PFSK-1 (cell line): ENCODE data around the gene ZNF780B.

Source experiments
- FOXP2 ChIP-seq: optimal IDR thresholded peaks from 2 replicates; pipeline ENCODE3; 2011; ENCODE audit warnings: borderline replicate concordance, control low read depth, inconsistent platforms; ENCODE audit not compliant: insufficient read depth; ENCODE audit errors: extremely low read length, extremely low read depth
- POLR2AphosphoS5 ChIP-seq: IDR thresholded peaks from 2 replicates; pipeline ENCODE4 v1.6.1; 2012; ENCODE audit warnings: low read depth, mild to moderate bottlenecking, control low read depth, low read length, moderate library complexity
- REST ChIP-seq, 2 experiments: IDR thresholded peaks; 2 replicates each; pipeline versions ENCODE4 v1.6.1 to v1.8.0; 2011 to 2012; ENCODE audit warnings: low read depth in 2 of 2, low read length in 2 of 2, control low read depth in 1 of 2, inconsistent platforms in 1 of 2, mild to moderate bottlenecking in 1 of 2, moderate library complexity in 1 of 2; ENCODE audit not compliant: insufficient read depth in 1 of 2
- SIN3A ChIP-seq: IDR thresholded peaks from 2 replicates; pipeline ENCODE4 v1.6.1; 2012; ENCODE audit warnings: mild to moderate bottlenecking, low read length, moderate library complexity, borderline replicate concordance; ENCODE audit not compliant: insufficient read depth
- TAF1 ChIP-seq: IDR thresholded peaks from 2 replicates; pipeline ENCODE4 v1.6.1; 2012; ENCODE audit warnings: low read length, control low read depth, borderline replicate concordance; ENCODE audit not compliant: insufficient read depth

The ZNF780B gene

GRCh38 chr19:39998501-39998900 is 57.5 kb downstream of the ZNF780B start:
- TF ChIP-seq TAF1 (no peak), FOXP2 (no peak), SIN3A (no peak), REST (IDR thresholded peaks at IDR 0.05; ENCODE audit: insufficient read depth in 1 of 2, low read depth in 2 of 2, low read length in 2 of 2) (no peak), POLR2AphosphoS5 (no peak)

GRCh38 chr19:39997638-39998216 is 58.3 kb downstream of the ZNF780B start:
- TF ChIP-seq REST (IDR thresholded peaks at IDR 0.05; ENCODE audit: insufficient read depth in 1 of 2, low read depth in 2 of 2, low read length in 2 of 2), result no peak
- TF ChIP-seq FOXP2, result no peak
- TF ChIP-seq SIN3A, result no peak
- TF ChIP-seq TAF1, result no peak
- no peak for TF ChIP-seq POLR2AphosphoS5

DNA sequence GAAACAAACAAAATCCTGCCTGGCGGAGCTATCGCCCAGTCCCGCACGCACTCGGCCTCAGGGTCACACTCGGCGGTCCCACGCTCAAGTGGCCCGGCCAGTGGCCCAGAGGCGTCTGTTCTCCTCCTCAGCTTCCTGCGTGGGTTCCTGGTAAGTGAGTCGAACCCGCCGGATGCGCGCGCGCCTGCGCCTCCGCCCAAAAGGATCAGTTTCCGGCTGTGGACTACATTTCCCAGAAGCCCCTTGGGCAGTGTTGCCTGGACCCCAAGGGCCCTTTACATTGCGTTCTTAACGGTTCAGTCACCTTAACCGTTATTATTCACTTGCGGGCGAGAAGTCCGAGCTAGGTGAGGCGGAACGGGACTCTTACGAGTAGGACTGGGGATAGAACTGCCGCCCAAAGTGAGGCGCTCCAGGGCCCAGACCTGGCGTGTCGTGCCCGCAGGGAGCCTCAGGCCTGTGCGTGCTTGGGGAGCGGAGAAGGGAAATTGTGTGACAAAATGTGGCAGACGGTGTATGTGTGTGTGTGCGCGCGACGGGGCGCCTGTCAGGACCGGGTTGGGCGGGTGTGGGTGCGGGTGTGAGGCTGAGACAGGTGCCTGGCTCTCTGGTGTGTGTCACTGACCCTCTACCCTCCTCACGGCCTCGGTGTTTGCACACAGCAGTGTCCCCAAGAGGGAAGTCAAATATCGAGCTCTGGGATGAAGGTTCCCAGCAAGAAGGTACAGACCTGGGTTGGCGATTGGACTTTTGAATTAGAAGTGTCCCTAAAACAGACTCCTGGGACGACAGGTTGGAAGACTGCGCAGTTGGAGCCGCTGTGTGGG is 59.0 kb downstream of the ZNF780B start, which contains the start of gene ZNF546:
TSS of gene ZNF546 (plus strand) at position 250 of the 827 bp plus-strand sequence. CDS start 1,267 bp downstream, outside the sequence.
- TF ChIP-seq POLR2AphosphoS5 (peak; percentile 99), SIN3A (no peak), TAF1 (peak; percentile 91; the same call in 1 of the 2 replicates), FOXP2 (peak; percentile 8), REST (IDR thresholded peaks at IDR 0.05; ENCODE audit: insufficient read depth in 1 of 2, low read depth in 2 of 2, low read length in 2 of 2) (no peak)

GRCh38 chr19:39996218-39996810 is 59.7 kb downstream of the ZNF780B start:
- TF ChIP-seq POLR2AphosphoS5 (no peak), SIN3A (no peak), FOXP2 (no peak), TAF1 (no peak), REST (IDR thresholded peaks at IDR 0.05; ENCODE audit: insufficient read depth in 1 of 2, low read depth in 2 of 2, low read length in 2 of 2) (no peak)
